ENCODE results near the gene MYRIP. TPM values are rescaled to one million over a fixed set of nuclear protein-coding genes. Genes with fewer than 3 reads are reported as not detected.

MYRIP gene
- total RNA-seq, 2 donors from 2014 or later: 6.3 to 8.7 TPM

DNA sequence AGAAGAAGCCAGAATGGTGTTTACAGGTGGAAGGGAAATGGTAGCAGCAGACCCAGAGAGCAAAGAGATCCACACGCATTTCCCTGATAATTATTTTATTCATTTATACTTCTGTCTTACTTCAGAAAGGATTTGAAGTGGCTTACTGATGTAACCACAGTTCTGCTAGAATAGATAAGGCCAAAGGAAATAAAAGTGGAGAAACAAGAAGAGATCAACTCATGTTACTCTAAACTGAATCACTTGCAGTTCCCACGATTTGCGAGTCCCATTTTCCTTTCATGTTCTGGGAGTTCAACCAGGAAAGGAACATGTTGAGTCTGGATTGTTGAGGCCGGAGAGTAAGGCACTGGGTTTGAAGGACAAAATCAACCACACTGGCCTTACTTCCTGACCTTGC, 151.8 kb downstream of the MYRIP start:
- DNase-seq: no peak
- Histone ChIP-seq H3K27me3 (no peaks in the 10 kb centered on the region), H3K4me3 (no peak overlapping the region), H3K4me1 (no peaks in the 10 kb centered on the region), H3K9ac (ENCODE audit: low read depth in 2 of 2, low read length in 2 of 2) (no peak overlapping the region), H3K27ac (no peak overlapping the region), H3K36me3 (no peaks in the 10 kb centered on the region), H3K9me3 (no peaks in the 10 kb centered on the region)
- intact Hi-C loops (cut with DNase I): no loop called here
- TF ChIP-seq, protein P1, sequence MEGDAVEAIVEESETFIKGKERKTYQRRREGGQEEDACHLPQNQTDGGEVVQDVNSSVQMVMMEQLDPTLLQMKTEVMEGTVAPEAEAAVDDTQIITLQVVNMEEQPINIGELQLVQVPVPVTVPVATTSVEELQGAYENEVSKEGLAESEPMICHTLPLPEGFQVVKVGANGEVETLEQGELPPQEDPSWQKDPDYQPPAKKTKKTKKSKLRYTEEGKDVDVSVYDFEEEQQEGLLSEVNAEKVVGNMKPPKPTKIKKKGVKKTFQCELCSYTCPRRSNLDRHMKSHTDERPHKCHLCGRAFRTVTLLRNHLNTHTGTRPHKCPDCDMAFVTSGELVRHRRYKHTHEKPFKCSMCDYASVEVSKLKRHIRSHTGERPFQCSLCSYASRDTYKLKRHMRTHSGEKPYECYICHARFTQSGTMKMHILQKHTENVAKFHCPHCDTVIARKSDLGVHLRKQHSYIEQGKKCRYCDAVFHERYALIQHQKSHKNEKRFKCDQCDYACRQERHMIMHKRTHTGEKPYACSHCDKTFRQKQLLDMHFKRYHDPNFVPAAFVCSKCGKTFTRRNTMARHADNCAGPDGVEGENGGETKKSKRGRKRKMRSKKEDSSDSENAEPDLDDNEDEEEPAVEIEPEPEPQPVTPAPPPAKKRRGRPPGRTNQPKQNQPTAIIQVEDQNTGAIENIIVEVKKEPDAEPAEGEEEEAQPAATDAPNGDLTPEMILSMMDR (IDR thresholded peaks at IDR 0.05): no peak

- Histone ChIP-seq H3K9ac (ENCODE audit: low read depth in 2 of 2, low read length in 2 of 2) (no peak overlapping the region), H3K4me3 (no peak overlapping the region), H3K36me3 (no peaks in the 10 kb centered on the region), H3K4me1 (no peaks in the 10 kb centered on the region), H3K9me3 (no peaks in the 10 kb centered on the region), H3K27ac (no peak overlapping the region), H3K27me3 (no peaks in the 10 kb centered on the region)
- TF ChIP-seq, protein P1 (IDR thresholded peaks at IDR 0.05): no peak
- DNase-seq: no peak
- intact Hi-C loops (cut with DNase I): no loop called here
Observed at GRCh38 chr3:39962581-39962980, 153.2 kb downstream of the MYRIP start.

- TF ChIP-seq, protein P1 (IDR thresholded peaks at IDR 0.05): no peak
- no peak overlapping the region for H3K9ac ChIP-seq (ENCODE audit: low read depth in 2 of 2, low read length in 2 of 2)
- intact Hi-C loops (cut with DNase I): no loop called here
Observed at GRCh38 chr3:39965461-39965860, 156.1 kb downstream of the MYRIP start.

DNA sequence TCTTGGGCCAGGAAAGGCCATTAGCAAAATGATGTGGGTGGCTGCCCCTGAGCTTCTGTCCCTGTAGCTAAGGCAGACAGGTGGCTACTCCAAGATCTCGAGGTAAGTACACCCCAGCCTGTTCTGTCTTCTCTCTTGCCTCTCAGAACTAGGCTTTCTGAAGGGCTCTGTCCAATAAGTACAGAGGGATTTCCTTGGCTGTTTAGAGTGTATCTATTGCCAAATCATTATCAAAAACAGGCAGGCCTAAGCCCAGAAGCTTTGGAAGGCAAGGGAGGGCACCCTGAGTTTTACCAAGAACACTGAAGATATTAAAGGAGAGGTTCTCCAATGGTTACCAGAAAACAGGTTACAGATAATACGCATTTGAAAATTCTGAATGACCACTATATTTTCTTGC, 156.6 kb downstream of the MYRIP start:
- no peak overlapping the region for H3K9ac ChIP-seq (ENCODE audit: low read depth in 2 of 2, low read length in 2 of 2)

More at GRCh38 chr3:39965461-39965860, 156.1 kb downstream of the MYRIP start:
- Histone ChIP-seq H3K4me3 (no peak overlapping the region), H3K27me3 (no peaks in the 10 kb centered on the region), H3K9me3 (no peaks in the 10 kb centered on the region), H3K27ac (no peak overlapping the region), H3K4me1 (no peaks in the 10 kb centered on the region), H3K36me3 (no peaks in the 10 kb centered on the region)
- no peak for DNase-seq

DNA sequence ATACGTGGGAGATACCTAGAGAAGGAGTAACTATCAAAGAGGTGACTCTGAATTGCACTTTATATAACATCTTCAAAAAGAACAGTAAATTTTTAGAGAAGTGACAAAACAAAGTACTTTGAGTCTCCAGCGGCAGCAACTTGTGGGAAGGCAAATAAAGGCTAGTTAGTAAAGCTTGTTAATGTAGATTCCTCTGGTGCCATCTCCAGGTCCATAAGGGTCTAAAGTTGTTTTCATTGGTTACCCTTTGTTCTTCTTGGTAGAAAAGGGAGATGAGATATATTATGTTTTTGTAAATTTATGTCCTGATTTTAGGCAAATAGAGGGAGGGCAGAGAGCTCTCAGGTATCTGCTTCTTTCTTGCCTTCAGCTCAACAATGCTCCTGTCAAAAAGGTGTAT, 161.6 kb downstream of the MYRIP start:
- H3K27ac ChIP-seq: no peak overlapping the region
- intact Hi-C loops (cut with DNase I): no loop called here
- no peaks in the 10 kb centered on the region for H3K4me1 ChIP-seq
- H3K9ac ChIP-seq (ENCODE audit: low read depth in 2 of 2, low read length in 2 of 2): no peak overlapping the region
- H3K4me3 ChIP-seq: no peak overlapping the region
- no peaks in the 10 kb centered on the region for H3K36me3 ChIP-seq
- TF ChIP-seq, protein P1 (IDR thresholded peaks at IDR 0.05): no peak
- no peaks in the 10 kb centered on the region for H3K9me3 ChIP-seq
- H3K27me3 ChIP-seq: no peaks in the 10 kb centered on the region
- DNase-seq: no peak

More for the DNA sequence above, 156.6 kb downstream of the MYRIP start:
- intact Hi-C loops (cut with DNase I): no loop called here
- Histone ChIP-seq H3K4me1 (no peaks in the 10 kb centered on the region), H3K27me3 (no peaks in the 10 kb centered on the region), H3K36me3 (no peaks in the 10 kb centered on the region), H3K9me3 (no peaks in the 10 kb centered on the region), H3K4me3 (no peak overlapping the region), H3K27ac (no peak overlapping the region)
- TF ChIP-seq, protein P1 (IDR thresholded peaks at IDR 0.05): no peak
- DNase-seq: no peak
